NCI-H1694 treated with DMSO at 0.1 percent for 48 hours (cell line): ENCODE results near the gene HDAC10.
"Not testable (repeated sequence)": the region's sequence is repeated elsewhere in the genome, so short reads cannot be mapped to it uniquely, and the experiment has no call there.

Experiments used
- DNase-seq: peaks from one replicate; lab custom pipeline; 2025; lab: John Stamatoyannopoulos, UW

HDAC10 gene

DNA sequence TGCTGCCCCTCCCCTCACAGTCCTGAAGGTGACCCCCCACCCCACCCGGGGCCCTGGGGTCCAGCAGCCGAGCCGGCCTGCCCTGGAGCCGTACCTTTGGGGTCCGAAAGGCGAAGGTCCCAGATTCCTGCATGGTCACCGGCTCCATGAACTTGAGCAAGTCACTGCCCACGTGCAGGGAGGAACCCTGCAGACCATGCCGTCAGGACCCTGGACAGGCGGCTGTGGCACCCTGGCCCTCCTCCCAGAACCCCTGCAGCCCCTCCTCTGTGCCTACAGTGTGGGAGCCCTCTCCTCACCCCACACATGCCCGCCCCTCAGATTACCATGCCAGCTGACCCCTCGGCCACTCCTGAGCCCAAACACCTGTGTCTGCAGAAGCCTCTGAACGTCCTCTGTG lies 33.4 kb upstream of the HDAC10 start:
- DNase-seq: no peak

DNA sequence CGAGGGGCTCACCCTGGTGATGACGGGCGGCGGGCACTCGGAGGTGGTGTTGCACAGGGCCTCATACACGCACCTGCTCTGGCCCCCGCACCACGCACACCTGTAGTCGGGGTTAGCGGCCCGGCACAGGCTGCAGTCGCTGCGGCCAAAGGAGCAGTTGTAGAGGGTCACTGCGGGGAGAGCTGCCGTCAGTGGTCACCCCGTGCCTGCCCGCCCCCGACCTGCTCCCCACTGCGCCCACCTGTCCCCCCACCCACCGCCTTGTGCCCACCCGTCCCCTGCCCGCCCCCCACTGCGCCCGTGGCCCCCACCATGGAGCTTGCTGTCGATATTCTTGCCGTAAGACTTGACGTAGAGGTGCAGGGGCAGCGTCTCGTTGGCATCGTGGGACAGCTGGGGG lies 32.8 kb upstream of the HDAC10 start:
- DNase-seq: no peak

- DNase-seq: no peak
These were observed 31.5 kb upstream of the HDAC10 start for GRCh38 chr22:50282361-50283155.

DNA sequence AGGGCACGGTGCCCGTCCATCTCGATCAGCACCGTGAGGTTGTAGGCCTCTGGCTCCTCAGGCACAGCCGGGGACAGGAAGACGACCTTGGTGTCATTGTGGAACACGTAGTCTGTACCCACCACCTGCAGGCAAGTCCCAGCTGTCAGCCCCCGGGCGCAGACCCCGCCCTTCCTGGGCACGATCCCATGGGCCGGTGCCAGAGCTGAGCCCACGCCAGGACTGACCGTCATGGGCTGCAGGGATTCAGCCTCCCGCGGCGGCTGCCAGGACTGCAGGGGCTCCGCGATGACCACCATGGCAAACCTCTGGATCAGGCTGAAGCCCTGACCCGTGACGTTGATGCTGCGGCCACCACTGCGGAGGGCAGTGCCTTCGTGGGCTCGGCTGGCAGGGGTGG lies 30.9 kb upstream of the HDAC10 start:
- DNase-seq: no peak

DNA sequence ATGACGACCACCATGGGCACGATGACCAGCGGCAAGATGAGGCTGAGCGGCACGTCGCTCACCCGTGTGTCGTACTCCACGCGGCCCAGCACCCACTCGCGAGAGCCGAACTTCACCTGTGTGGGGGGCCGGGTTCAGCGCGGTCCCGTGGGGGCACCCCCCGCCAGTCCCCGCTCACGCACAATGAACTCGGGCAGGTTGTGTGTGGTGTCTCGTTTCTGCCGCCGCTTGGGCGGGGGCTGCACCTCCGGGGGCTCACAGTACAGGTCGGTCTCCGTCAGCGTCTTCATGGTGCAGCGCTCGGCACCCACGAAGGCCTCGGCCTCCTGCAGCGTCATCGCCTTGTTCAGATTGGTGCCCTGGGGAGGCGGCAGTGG lies 30.3 kb upstream of the HDAC10 start:
- no peak for DNase-seq

- no peak for DNase-seq
These were observed 29.8 kb upstream of the HDAC10 start for GRCh38 chr22:50280708-50281383.

- DNase-seq: no peak
These were observed 29.1 kb upstream of the HDAC10 start for GRCh38 chr22:50280022-50280707.

- DNase-seq: no peak
These were observed 28.0 kb upstream of the HDAC10 start for GRCh38 chr22:50278956-50279619.

GRCh38 chr22:50278461-50278860 lies 27.4 kb upstream of the HDAC10 start:
- DNase-seq: no peak

DNA sequence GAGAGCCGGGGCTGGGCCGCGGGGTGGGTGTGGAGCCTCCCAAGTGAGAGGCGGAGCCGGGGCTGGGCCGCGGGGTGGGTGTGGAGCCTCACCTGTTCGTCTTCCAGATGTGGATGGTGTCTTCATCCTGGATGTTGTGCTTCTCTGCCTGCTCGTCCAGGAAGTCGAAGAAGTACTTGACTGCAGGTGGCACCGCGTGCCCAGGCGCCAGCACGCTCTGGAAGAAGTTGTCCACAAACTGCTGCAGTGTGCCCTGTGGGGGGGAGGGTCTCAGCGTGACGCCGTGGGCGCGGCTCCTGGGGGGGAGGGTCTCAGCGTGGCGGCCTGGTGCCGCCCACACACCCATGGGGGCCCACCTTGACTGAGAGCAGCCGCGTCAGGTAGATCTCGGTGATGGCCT lies 26.7 kb upstream of the HDAC10 start:
- DNase-seq: no peak

DNA sequence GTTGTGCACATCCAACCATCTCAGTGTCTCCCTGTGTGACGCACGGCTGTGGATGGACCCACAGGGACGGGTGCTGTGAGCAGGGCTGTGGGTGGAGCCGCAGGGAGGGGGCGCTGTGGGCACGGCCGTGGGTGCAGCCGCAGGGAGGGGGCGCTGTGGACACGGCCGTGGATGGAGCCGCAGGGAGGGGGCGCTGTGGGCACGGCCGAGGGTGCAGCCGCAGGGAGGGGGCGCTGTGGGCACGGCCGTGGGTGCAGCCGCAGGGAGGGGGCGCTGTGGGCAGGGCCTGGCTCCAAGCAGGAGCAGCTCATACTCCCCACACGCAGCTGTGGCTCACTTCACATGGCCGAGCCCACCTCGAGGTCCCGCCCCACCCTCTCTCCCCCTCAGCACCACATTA lies 25.1 kb upstream of the HDAC10 start:
- DNase-seq: peak; percentile 43

GRCh38 chr22:50275181-50276055 lies 24.4 kb upstream of the HDAC10 start:
- no peak for DNase-seq

- DNase-seq: no peak
These were observed 23.7 kb upstream of the HDAC10 start for GRCh38 chr22:50274771-50275170.

DNA sequence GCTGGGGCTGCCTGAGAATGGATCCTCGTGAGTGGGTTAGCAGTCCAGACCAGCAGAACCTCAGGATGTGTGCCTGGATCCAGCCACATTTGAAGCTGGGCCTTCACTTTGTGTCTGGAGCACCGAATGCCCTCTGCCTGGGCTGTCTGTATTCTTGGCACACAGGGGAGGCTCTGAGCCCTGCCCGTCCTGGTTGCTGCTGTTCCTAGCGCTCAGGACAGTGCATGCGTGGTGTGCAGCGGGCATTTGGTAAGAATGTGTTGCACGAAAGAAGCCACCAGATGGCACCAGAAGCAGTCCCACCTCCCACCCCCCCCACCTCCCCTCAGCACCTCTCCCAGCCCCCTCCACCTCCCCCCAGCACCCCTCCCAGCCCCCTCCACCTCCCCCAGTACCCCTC lies 23.2 kb upstream of the HDAC10 start:
- peak; percentile 74 for DNase-seq

DNA sequence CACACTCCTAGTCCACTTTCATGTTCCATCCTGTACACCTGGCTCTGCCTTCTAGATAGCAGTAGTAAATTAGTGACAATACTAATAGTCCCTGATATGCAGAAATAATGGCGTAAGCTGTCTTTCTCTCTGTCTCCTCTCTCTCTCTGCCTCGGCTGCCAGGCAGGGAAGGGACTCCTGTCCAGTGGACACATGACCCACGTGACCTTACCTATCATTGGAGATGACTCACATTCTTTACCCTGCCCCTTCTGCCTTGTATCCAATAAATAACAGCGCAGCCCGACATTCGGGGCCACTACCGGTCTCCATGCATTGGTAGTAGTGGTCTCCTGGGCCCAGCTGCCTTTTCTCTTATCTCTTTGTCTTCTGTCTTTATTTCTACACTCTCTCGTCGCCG lies 22.7 kb upstream of the HDAC10 start:
- not testable (repeated sequence) for DNase-seq

GRCh38 chr22:50273352-50273751 lies 22.3 kb upstream of the HDAC10 start:
- DNase-seq: not testable (repeated sequence)

GRCh38 chr22:50272044-50272802 lies 21.2 kb upstream of the HDAC10 start:
- no peak for DNase-seq

GRCh38 chr22:50271519-50271970 lies 20.5 kb upstream of the HDAC10 start:
- DNase-seq: peak; percentile 57

GRCh38 chr22:50270666-50271394 lies 19.8 kb upstream of the HDAC10 start:
- no peak for DNase-seq
